RPMI8226 (cell line): ENCODE data around the gene TJP2.

Source experiments
- DNase-seq: peaks from one replicate; pipeline ENCODE4 v3.0.0-alpha.2; 2015

TJP2 gene

DNA sequence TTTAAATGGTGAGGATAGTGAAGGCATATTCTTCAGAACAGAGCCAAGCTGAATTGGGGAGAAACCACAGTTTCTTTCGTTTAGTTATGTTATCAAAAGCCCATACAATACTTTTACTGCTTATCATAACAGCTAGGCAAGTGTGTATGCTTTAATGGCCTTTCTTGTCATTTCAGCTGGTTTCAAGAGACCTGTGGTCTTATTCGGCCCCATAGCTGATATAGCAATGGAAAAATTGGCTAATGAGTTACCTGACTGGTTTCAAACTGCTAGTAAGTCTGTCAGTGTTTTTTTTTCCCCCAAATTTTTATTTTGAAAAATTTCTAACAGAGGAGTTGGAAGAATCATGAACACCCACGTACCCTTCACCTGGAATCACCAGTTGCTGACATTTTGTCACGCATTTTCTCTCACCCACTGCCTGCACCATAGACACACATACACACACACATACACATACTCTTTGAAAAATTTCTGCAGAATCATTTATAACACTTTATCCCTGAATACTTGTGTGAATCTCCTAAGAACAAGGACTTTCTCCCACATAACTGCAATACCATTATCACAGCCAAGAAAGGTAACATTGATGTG, 63.7 kb downstream of the TJP2 start:
- no peak for DNase-seq

DNA sequence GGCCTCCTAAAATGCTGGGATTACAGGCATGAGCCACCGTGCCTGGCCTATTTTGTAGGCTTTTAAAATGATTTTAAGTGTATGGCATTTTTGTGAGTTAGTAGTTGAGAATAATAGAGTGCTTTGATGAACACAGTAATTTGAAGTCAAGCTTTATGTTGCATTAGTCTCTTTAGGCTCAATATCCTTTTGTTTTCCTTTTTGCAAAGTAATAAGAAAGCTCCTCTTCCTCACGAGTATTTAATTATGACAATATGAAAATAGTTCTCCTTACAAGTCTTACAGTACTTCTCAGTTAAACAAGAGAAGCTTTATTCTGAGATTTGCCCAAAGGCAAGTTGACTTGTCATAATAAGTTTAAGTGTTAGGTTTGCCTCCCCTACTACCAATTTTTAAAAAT, 69.0 kb downstream of the TJP2 start:
- DNase-seq: no peak

DNA sequence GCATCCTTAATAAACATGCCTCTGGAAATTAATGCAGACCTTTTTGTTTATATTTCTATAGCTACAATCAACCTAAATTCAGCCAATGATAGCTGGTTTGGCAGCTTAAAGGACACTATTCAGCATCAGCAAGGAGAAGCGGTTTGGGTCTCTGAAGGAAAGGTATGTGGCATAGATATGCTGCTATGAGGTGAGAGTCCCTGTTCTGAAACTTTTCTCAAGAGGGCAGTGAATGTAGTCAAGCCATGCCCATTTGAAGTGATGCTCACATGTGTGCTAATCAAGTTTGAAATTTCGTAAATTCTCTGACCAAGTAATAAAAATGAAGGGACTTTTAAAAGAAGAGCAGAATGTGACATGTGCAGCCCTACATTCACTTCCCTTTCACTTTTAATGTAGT, 72.6 kb downstream of the TJP2 start:
- no peak for DNase-seq

GRCh38 chr9:69248005-69248404, 73.9 kb downstream of the TJP2 start:
- DNase-seq: no peak

DNA sequence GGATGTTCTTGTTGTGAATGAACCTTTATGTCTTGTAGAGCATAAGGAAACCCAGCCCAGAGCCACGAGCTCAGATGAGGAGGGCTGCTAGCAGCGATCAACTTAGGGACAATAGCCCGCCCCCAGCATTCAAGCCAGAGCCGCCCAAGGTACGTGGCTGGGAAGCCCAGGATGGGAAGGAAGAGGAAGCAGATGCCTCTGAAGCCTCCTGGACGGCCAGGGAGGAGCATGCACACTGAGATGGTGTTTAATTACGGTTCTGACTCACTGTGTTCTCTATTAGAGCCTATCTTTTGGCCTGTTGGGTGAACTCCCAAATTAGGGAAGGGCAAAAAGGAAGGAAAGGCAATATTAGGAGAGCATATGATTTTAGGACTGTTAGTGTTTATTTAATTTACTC, 75.3 kb downstream of the TJP2 start:
- DNase-seq: no peak

GRCh38 chr9:69250681-69251080, 76.6 kb downstream of the TJP2 start:
- no peak for DNase-seq

- DNase-seq: no peak
These were observed 78.4 kb downstream of the TJP2 start for GRCh38 chr9:69252436-69252835.

DNA sequence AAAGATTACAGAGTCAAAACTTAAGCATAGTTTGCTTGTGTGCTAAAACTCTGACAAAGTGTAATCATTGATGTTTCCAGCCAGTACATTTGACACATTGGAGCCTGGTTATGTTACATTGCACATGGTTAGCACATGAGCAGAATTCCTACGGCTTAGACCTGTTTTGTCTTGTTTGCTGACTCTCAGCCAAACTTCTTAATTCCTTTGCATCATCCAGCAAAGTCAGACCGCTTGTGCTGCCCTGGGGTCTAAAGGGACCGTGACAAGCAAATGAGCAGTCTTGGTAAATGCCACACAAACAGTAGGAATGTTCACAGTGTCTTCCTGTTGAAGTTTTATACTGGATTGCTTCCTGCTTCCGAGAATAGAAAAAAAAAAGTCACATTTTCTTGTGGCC, 79.0 kb downstream of the TJP2 start:
- DNase-seq: no peak

DNA sequence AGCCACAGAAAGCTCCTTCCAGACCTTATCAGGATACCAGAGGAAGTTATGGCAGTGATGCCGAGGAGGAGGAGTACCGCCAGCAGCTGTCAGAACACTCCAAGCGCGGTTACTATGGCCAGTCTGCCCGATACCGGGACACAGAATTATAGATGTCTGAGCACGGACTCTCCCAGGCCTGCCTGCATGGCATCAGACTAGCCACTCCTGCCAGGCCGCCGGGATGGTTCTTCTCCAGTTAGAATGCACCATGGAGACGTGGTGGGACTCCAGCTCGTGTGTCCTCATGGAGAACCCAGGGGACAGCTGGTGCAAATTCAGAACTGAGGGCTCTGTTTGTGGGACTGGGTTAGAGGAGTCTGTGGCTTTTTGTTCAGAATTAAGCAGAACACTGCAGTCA, 80.1 kb downstream of the TJP2 start:
- DNase-seq: no peak

GRCh38 chr9:69255591-69255990, 81.5 kb downstream of the TJP2 start:
- no peak for DNase-seq

- DNase-seq: no peak
These were observed 84.5 kb downstream of the TJP2 start for GRCh38 chr9:69258551-69258950.

DNA sequence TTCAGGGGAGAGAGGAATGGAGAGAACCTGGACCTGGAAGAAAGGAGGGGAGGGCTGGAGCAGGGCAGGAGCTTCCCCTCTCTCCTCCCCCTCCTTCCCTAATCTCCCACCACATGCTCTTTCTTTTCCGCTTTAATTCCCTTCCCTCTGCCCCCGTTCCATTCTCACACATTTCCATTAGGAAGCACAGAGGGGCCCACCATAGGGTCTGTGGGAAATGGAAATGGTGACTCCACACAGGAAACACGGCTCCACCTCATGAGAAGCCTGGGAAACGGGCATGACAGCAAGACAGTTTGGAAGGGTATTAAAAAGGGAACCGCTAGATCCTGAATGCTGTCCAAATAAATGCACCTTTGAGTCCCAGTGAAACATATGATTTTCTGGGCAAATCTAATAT, 86.1 kb downstream of the TJP2 start:
- DNase-seq: no peak

DNA sequence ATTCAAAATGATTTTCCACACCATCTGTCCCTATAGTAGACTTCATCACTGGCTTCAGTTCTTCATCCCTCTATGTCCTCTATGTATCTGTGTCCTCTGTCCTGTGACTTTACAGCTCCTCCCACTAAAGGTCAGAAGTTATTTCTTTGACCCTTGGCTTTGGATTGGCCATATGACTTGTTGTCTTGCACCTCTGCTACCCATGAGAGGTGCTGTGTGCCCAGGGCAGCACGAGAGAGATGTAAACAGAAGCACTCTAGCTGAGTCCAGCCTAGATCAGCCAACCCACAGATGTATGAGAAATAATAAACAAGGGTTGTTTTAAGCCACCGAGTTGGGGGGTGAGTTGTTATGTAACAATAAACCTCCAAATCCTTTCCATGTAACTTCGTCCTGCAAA, 87.6 kb downstream of the TJP2 start:
- peak; percentile 4 for DNase-seq

DNA sequence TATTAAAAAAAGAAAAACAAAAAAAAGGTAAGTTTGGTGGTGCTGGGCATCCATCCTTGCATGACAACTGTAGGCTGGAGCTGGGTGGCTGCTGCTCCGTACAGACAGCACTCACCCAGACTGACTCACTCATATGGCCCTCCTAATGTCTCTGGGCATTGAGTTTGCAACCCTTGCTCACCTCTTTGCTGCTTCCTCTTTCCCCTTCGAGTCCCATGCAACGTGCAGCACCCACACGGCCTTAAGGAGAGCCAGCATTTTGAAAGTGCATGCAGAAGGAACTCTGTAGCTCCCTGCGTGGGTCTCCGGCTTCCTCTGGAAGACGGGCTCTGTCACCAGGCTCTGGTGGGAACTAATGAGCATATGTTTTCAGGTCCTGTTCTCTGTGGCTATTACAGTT, 90.4 kb downstream of the TJP2 start:
- peak; percentile 52 for DNase-seq

GRCh38 chr9:69265891-69266290, 91.8 kb downstream of the TJP2 start:
- DNase-seq: no peak

DNA sequence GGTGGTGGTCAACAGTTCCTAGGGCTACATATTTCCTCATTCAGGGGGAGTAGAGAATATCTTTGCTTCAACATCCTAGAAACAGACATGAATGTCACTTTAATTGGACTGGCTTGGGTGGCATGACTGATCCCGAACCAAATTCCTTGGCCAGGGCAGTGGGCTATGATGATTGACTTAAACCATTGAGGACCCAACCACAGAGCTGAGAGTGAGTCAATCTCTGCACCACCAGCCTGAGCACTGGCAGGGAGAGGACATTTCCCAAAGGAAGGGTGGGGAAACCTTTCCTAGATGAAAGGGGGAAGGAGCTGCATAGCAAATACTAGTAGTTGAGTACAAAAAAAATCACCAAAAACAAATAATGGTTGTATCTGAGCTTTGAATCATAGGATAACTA, 98.1 kb downstream of the TJP2 start:
- no peak for DNase-seq

DNA sequence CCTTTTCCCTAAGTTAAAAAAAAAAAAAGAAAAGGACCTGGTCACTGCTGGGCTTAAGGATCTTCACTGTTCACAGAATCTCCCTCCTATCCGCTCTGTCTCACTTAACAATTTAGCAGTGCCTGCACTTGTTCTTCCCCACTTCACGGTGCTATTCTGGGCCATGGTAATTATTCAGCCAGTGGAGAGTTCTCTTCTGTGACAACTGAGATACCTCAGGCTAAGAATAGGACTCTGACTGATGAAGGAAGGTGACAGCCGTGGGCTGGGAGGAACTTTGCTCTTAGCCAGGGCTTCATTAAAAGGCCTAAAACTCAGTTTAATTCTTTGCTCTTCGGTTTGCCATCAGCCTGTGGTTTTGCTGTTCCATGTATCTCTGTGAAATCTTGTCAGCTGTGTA, 99.1 kb downstream of the TJP2 start:
- DNase-seq: peak; percentile 14

DNA sequence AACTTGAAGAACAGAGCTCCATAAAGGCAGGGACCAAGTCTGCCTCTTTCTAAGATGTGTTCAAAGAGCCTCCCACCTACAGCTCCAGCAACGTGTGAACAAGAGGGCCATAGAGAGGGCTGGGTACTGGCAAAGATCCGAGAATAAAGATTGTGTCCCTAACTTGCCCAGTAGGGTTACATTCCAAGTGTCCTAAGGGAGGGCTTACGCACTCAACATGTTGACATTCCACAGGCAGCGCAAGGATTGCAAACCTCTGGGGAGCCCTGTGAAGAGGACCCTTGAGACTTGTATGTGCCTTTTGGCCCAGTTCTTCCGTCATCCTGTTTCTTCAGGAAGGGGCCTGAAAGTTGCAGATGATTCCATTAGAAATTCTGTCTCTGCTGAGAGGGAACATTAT, 102.7 kb downstream of the TJP2 start:
- no peak for DNase-seq

- DNase-seq: no peak
These were observed 105.1 kb downstream of the TJP2 start for GRCh38 chr9:69279084-69279731.

DNA sequence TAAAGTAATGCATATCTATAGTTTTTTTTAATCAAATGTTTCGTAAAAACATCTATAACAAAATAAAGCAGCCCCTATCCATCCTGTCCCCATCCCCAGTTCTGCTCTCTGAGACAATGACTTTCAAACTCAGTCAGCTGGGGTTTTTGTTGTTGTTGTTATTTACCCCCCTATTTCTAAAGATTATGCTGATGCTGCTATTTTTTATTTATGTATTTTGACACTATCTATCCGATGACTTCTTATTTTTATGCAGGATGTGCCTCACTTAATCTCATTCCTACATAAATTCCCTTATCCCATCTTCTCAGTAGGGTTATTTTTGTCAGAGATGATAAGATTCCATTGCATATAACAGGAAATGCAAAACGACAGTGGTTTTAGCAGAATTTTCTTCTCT, 105.7 kb downstream of the TJP2 start:
- DNase-seq: no peak

GRCh38 chr9:69283003-69283402, 108.9 kb downstream of the TJP2 start:
- no peak for DNase-seq

DNA sequence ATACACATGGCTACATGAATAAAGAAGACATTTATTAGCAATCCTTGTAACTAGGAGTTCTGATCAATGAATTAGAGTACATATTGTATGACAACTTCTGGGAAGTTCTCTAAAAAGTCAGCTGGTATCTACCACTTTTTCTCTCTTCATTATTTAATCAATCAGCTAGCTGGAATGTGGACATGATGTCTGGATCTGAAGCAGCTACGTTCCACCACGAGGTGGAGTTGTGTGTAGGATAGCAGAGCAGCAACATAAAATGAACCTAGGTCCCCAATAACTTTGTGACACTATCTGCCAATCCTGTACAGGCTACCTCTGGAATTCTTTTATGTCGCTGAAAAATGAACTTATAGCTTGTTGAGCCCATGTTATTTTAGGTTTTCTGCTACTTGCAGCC, 118.0 kb downstream of the TJP2 start:
- peak; percentile 44 for DNase-seq

- peak; percentile 40 for DNase-seq
These were observed 119.1 kb downstream of the TJP2 start for GRCh38 chr9:69293156-69293555.

DNA sequence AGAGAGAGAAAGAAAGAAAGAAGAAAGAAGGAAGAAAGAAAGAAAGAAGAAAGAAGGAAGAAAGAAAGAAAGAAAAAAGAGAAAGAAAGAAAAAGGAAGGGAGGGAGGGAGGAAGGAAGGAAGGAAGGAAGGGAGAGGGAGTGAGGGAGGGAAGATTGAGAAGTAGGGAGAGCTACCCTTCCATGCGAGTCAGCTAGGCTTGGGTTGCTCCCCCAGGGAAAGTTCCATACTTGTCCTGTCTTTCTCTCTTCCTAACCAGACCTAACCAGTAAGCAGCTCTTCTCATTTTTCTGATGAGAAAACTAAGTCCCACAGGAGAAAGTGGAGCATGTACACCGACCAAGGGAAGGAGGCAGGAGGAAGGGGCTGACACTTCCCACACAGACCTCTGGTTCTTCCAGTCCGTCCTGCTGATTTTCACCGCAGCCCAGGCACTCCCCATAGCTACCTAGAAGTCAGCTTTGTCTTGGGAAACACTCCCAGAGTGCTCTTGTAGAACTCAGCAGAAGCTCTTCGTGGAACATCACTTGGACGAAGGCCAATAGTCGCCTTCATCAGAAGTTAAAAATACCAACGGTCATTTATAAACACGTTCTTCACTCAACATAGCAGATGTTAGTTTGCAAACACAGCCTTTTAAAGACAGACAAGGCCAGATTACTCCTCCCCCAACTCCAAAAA, 121.9 kb downstream of the TJP2 start:
- peak; percentile 91 for DNase-seq
